Pancreas (tissue), 10 donors: ENCODE data around the gene BMERB1. TPM values are rescaled to one million over a fixed set of nuclear protein-coding genes. Genes with fewer than 3 reads are reported as not detected.
"Not testable (repeated sequence)": the region's sequence is repeated elsewhere in the genome, so short reads cannot be mapped to it uniquely, and the experiment has no call there.

Source experiments
- ATAC-seq, 4 donors: fragments of 200-7000 bp; cut with Tn5 transposase; one replicate each; pipeline versions ENCODE4 v1.8.0 to v1.9.1; 2020; ENCODE audit warnings: mild to moderate bottlenecking in 4 of 4, moderate library complexity in 4 of 4
- DNase-seq, 6 donors: peaks; one replicate each; pipeline ENCODE4 v3.0.0-alpha.2; 2020
- FAIRE-seq: peaks from 2 replicates; lab custom pipeline; 2012; peaks lifted over from hg19 to GRCh38; lab: Jason Lieb, UNC
- H3K27ac ChIP-seq, 4 donors: fragments of 200-600 bp; sonication (generic); 1 replicate in 3 of 4; 2 replicates in 1 of 4; pipeline versions ENCODE4 v1.5.0 to v1.8.0; 2020
- H3K27me3 ChIP-seq, 4 donors: fragments of 200-600 bp; one replicate each; pipeline ENCODE4 v1.8.0; 2021
- H3K36me3 ChIP-seq, 3 donors: fragments of 200-600 bp; sonication (generic) in 1 of 3; one replicate each; pipeline versions ENCODE4 v1.5.0 to v1.8.0; 2020 to 2021
- H3K4me1 ChIP-seq, 3 donors: fragments of 200-600 bp; one replicate each; pipeline ENCODE4 v1.8.0; 2021
- H3K4me3 ChIP-seq, 4 donors: fragments of 200-600 bp; sonication (generic) in 2 of 4; one replicate each; pipeline versions ENCODE4 v1.5.0 to v1.8.0; 2020 to 2021
- H3K9me3 ChIP-seq, 4 donors: fragments of 200-600 bp; one replicate each; pipeline ENCODE4 v1.8.0; 2021
- CTCF ChIP-seq, 4 donors: fragments of 200-600 bp; sonication (generic) in 3 of 4; IDR thresholded peaks; one replicate each; pipeline versions ENCODE4 v1.5.0 to v1.8.0; 2021; ENCODE audit warnings: antibody characterized with exemption in 4 of 4
- WGBS, 2 donors: extraction: QIAGEN DNeasy Blood & Tissue Kit; methylation state at CpG; one replicate each; pipeline ENCODE4 v1.1.7; 2013; 5-methylcytosine and 5-hydroxymethylcytosine counted together
- intact Hi-C, 3 donors: fragments of 100-400 bp; cut with DNase I; formaldehyde crosslinking; loops; one replicate each; pipeline versions ENCODE4 v1.11.1 to v1.14.2; 2022
- polyA plus RNA-seq, 2 donors: library from polyadenylated mRNA; stranded (reverse); fragments of 200-250 nt; gene quantifications; one replicate each; pipeline ENCODE4 v1.2.3, GENCODE V29; 2013
- total RNA-seq, 6 donors: library from RNA; stranded (reverse); fragmentation: NEBNext Ultra II Directional in 4 of 6; extraction: Animal tissue kit (Norgen Biotek cat#: 25700) in 4 of 6; gene quantifications; one replicate each; pipeline versions ENCODE4 v1.2.1 to v1.2.4, GENCODE V29; 2021 to 2023
- donor health status: healthy with polysubstance abuse.
- donor health status: DM: no; HTN: no; CAD: no; lungs with moderate emphysema.
- donor health status: DM: no; HTN: no; CAD: no.
- donor health status: control.
- donor health status: control.
- donor health status: Bipolar disorder and iron deficiency.
- donor health status: DM: yes; HTN: yes; CAD: no.
- donor health status: DM: no; HTN: no; CAD: no.
- donor health status: DM: no; HTN: no; CAD: no.
- donor health status: DM: yes; HTN: yes; CAD: no.

The BMERB1 gene
- total and polyA plus RNA-seq, 8 donors: 10.3 to 21.7 (median 17.5) TPM

GRCh38 chr16:15396948-15397594 lies 37.3 kb upstream of the BMERB1 start:
- no peak for TF ChIP-seq CTCF (IDR thresholded peaks at IDR 0.05)
- H3K27ac ChIP-seq: peak overlapping the region; percentile 86 to 92 (median 90)
- H3K36me3 ChIP-seq: peaks cover 0 to 11% (median 0%) of the 10 kb centered on the region in 3 donors
- peaks cover 0 to 12% (median 8%) of the 10 kb centered on the region in 3 donors for H3K4me1 ChIP-seq
- 25 to 31% methylated on average over 11 of the region's 11 CpGs for WGBS, 2 donors
- DNase-seq: peak in 3 of 6 donors; percentile 25 to 61 (median 41)
- no peaks in the 10 kb centered on the region for H3K27me3 ChIP-seq
- intact Hi-C loops: no loop called here
- peak overlapping the region in 3 of 4 donors; percentile 60 to 84 (median 61) for H3K4me3 ChIP-seq
- peak; percentile 8 to 26 (median 24) for ATAC-seq
- FAIRE-seq: no peak
- no peaks in the 10 kb centered on the region for H3K9me3 ChIP-seq

DNA sequence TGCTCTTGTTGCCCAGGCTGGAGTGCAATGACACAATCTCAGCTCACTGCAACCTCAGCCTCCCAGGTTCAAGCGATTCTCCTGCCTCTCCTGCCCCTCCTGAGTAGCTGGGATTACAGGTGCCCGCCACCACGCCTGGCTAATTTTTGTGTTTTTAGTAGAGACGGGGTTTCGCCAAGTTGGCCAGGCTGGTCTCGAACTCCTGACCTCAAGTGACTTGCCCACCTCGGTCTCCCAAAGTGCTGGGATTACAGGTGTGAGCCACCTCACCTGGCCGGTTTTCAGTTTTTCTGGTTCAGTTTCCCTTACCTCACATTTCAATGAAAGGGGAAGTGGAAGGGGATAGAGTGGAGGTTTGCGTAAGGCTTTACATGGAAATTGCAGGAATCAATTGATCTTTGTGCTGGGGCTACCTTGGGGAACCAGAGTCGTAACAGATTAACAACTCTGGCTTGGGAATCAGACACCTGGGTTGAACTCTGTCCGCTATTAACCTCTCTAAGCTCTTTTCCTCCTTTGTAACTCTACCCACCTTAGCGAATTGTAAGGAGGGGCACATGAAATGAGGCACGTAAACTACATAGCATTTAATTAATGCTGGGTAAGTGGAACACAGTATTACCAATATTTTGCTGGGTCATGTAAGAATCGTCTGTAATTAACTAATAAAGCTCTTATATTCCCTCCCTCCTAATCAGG lies 35.6 kb upstream of the BMERB1 start:
- H3K4me3 ChIP-seq: peak overlapping the region in 2 of 4 donors; percentile 12 to 23
- ATAC-seq (peak; percentile 57 to 76 (median 71)), DNase-seq (peak in 4 of 6 donors; percentile 55 to 81 (median 68)), FAIRE-seq (no peak)
- intact Hi-C loops: no loop called here
- WGBS, 2 donors: 21 to 31% methylated on average over 14 of the region's 14 CpGs
- H3K27me3 ChIP-seq: no peaks in the 10 kb centered on the region
- peaks cover 0 to 25% (median 1%) of the 10 kb centered on the region in 3 donors for H3K36me3 ChIP-seq
- H3K9me3 ChIP-seq: no peaks in the 10 kb centered on the region
- H3K27ac ChIP-seq: peak overlapping the region; percentile 86 to 92 (median 90)
- TF ChIP-seq CTCF (IDR thresholded peaks at IDR 0.05): no peak
- H3K4me1 ChIP-seq: peaks cover 0 to 12% (median 8%) of the 10 kb centered on the region in 3 donors

DNA sequence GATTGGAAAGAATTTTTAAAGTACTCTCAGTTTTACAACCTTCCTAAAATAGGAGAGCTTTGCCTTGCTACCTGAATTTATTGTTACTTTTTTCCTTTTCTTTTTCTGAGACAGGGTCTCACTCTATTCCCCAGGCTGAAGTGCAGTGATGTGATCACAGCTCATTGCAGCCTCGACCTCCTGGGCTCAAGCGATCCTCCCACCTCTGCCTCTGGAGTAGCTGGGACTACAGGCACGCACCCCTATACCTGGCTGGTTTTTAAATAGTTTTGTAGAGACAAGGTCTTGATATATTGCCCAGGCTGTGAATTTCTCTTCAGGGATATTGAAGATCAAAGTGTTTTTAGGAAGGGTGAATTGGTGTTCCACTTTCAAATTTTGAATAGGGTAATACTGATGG lies 35.1 kb upstream of the BMERB1 start:
- WGBS, 2 donors: 26 to 57% methylated on average over 3 of the region's 3 CpGs
- intact Hi-C loops: no loop called here
- no peak for FAIRE-seq
- Histone ChIP-seq H3K27ac (peak overlapping the region; percentile 45 to 92 (median 88)), H3K9me3 (no peaks in the 10 kb centered on the region), H3K4me3 (peak overlapping the region in 2 of 4 donors; percentile 12 to 23), H3K27me3 (no peaks in the 10 kb centered on the region), H3K4me1 (peaks cover 0 to 12% (median 8%) of the 10 kb centered on the region in 3 donors), H3K36me3 (peaks cover 0 to 31% (median 7%) of the 10 kb centered on the region in 3 donors)
- no peak for TF ChIP-seq CTCF (IDR thresholded peaks at IDR 0.05)
- no peak for ATAC-seq
- DNase-seq: no peak

DNA sequence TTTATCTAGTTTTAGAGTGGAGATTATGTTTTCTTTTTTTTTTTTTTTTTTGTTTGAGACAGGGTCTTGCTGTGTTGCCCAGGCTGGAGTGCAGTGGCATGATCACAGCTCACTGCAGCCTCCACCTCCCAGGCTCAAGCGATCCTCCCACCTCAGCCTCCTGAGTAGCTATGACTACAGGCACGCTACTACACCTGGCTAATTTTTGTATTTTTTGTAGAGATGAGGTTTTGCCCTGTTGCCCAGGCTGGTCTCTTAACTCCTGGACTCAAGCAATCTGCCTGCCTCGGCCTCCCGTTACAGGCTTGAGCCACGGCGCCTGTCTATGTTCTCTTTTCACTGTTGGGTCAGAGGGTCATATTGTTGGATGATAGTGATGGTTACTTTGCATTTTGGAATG lies 34.1 kb upstream of the BMERB1 start:
- ATAC-seq, H3K4me3 ChIP-seq, DNase-seq, H3K9me3 ChIP-seq, H3K27ac ChIP-seq, intact Hi-C loops, FAIRE-seq, H3K27me3 ChIP-seq: not testable (repeated sequence)
- Histone ChIP-seq H3K36me3 (peaks cover 0 to 31% (median 9%) of the 10 kb centered on the region in 3 donors), H3K4me1 (peaks cover 0 to 12% (median 8%) of the 10 kb centered on the region in 3 donors)
- 95% methylated on average over 6 of the region's 6 CpGs for WGBS, 2 donors

- intact Hi-C loops: no loop called here
- FAIRE-seq (no peak), ATAC-seq (no peak)
Observed at GRCh38 chr16:15401972-15402371, 32.4 kb upstream of the BMERB1 start.

More at GRCh38 chr16:15401972-15402371, 32.4 kb upstream of the BMERB1 start:
- H3K27ac ChIP-seq: no peak overlapping the region
- H3K9me3 ChIP-seq: no peaks in the 10 kb centered on the region
- H3K4me1 ChIP-seq: peaks cover 0 to 12% (median 8%) of the 10 kb centered on the region in 3 donors
- H3K27me3 ChIP-seq: no peaks in the 10 kb centered on the region
- TF ChIP-seq CTCF (IDR thresholded peaks at IDR 0.05): no peak
- DNase-seq: no peak
- WGBS, 2 donors: 65 to 66% methylated on average over 3 of the region's 3 CpGs
- no peak overlapping the region for H3K4me3 ChIP-seq
- H3K36me3 ChIP-seq: peaks cover 0 to 31% (median 9%) of the 10 kb centered on the region in 3 donors
